Endothelial cell of umbilical vein (primary cell): ENCODE results near the gene LONP2.

Source experiments
- EZH2 ChIP-seq: IDR thresholded peaks from 2 replicates; pipeline ENCODE4 v1.6.1; 2012; ENCODE audit warnings: borderline replicate concordance, low read depth, mild to moderate bottlenecking, moderate library complexity, low read length, inconsistent platforms; ENCODE audit not compliant: severe bottlenecking
- GATA2 ChIP-seq: IDR thresholded peaks from 2 replicates; pipeline ENCODE4 v1.7.0; 2011; ENCODE audit warnings: low read depth, mild to moderate bottlenecking, moderate library complexity, mixed read lengths, low read length; ENCODE audit not compliant: insufficient read length, insufficient read depth
- MAX ChIP-seq: IDR thresholded peaks from 2 replicates; pipeline ENCODE4 v1.6.1; 2011; ENCODE audit not compliant: insufficient read depth, insufficient read length
- POLR2A ChIP-seq: IDR thresholded peaks from 2 replicates; pipeline ENCODE4 v1.6.1; 2012; ENCODE audit warnings: low read depth, mild to moderate bottlenecking, control low read depth, low read length
- POLR2AphosphoS5 ChIP-seq: IDR thresholded peaks from 2 replicates; pipeline ENCODE4 v1.6.1; 2012; ENCODE audit warnings: low read depth, mild to moderate bottlenecking, control low read depth, low read length, moderate library complexity; ENCODE audit not compliant: insufficient read depth
- TF ChIP-seq, protein P1 (sequence below), 2 donors: IDR thresholded peaks; 1 replicate in 1 of 2; 2 replicates in 1 of 2; pipeline ENCODE4 v1.5.1; 2011; ENCODE audit warnings: low read length in 2 of 2, mild to moderate bottlenecking in 2 of 2, moderate library complexity in 2 of 2, control low read depth in 1 of 2, inconsistent platforms in 1 of 2, low read depth in 1 of 2; ENCODE audit not compliant: insufficient read depth in 1 of 2; ENCODE audit errors: extremely low read depth in 1 of 2

GRCh38 chr16:48279199-48279598, 35.1 kb downstream of the LONP2 start:
- no peak for TF ChIP-seq POLR2A
- TF ChIP-seq POLR2AphosphoS5: no peak
- TF ChIP-seq, protein P1, sequence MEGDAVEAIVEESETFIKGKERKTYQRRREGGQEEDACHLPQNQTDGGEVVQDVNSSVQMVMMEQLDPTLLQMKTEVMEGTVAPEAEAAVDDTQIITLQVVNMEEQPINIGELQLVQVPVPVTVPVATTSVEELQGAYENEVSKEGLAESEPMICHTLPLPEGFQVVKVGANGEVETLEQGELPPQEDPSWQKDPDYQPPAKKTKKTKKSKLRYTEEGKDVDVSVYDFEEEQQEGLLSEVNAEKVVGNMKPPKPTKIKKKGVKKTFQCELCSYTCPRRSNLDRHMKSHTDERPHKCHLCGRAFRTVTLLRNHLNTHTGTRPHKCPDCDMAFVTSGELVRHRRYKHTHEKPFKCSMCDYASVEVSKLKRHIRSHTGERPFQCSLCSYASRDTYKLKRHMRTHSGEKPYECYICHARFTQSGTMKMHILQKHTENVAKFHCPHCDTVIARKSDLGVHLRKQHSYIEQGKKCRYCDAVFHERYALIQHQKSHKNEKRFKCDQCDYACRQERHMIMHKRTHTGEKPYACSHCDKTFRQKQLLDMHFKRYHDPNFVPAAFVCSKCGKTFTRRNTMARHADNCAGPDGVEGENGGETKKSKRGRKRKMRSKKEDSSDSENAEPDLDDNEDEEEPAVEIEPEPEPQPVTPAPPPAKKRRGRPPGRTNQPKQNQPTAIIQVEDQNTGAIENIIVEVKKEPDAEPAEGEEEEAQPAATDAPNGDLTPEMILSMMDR (IDR thresholded peaks at IDR 0.05; ENCODE audit: extremely low read depth in 1 of 2, insufficient read depth in 1 of 2, low read depth in 1 of 2, low read length in 2 of 2): no peak
- no peak for TF ChIP-seq EZH2
- TF ChIP-seq GATA2: no peak
- TF ChIP-seq MAX: no peak
